ENCODE data around the gene BORCS5. TPM values are rescaled to one million over a fixed set of nuclear protein-coding genes. Genes with fewer than 3 reads are reported as not detected.
A peak's percentile ranks its signal among the peaks of the same experiment; 100 is the strongest.

BORCS5 gene
- total RNA-seq, 2 donors from 2014 or later, result 15.2 to 26.1 TPM

- Mint-ChIP-seq H3K27ac (peak overlapping the region; percentile 0), H3K36me3 (ENCODE audit: low read depth) (no peaks in the 10 kb centered on the region), H3K9me3 (peaks cover 6% of the 10 kb centered on the region), H3K27me3 (ENCODE audit: insufficient read depth) (no peaks in the 10 kb centered on the region), H3K4me1 (peaks cover 11% of the 10 kb centered on the region), H3K4me3 (no peak overlapping the region)
- Histone ChIP-seq H3K4me1 (ENCODE audit: control insufficient read depth, insufficient read depth, low read length) (no peaks in the 10 kb centered on the region), H3K4me3 (ENCODE audit: low read length) (no peak overlapping the region), H3K9me3 (ENCODE audit: control insufficient read depth, low read length) (no peaks in the 10 kb centered on the region), H3K27me3 (ENCODE audit: control insufficient read depth, insufficient read depth, low read length, poor library complexity, severe bottlenecking) (no peaks in the 10 kb centered on the region), H3K9ac (ENCODE audit: extremely low read depth, low read length, poor library complexity, severe bottlenecking) (no peak overlapping the region), H3K27ac (ENCODE audit: low read depth, low read length) (peak overlapping the region; percentile 72), H3K36me3 (ENCODE audit: control insufficient read depth, insufficient read depth, low read length) (no peaks in the 10 kb centered on the region)
- 65 to 78% methylated on average over 5 to 9 of the region's 9 CpGs for WGBS, 2 experiments (ENCODE audit: insufficient coverage in 1 of 2, insufficient read length in 1 of 2)
- DNase-seq, result no peak
- TF ChIP-seq CTCF (conservative IDR thresholded peaks at IDR 0.05), result no peak
Measured at GRCh38 chr12:12319451-12320183, 37.3 kb upstream of the BORCS5 start.

DNA sequence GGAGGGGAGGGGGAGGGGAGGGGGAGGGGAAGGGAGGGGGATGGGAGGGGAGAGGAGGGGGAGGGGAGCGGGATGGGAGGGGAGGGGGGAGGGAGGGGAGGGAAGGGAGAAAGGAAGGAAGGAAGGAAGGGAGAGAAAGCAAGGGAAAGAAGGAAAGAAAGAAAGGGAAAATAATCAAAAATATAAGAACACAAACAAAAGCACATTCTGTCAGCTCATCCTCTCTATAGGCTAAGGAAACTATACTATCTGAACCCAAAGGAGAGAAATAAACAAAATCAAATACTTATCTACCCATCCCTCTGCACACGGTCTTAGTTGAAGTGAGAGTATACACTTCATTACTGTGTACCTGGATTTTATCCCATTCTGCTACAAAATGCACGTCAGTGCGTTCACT, 33.8 kb upstream of the BORCS5 start:
- H3K27me3 Mint-ChIP-seq (ENCODE audit: insufficient read depth), result no peaks in the 10 kb centered on the region
- H3K4me1 Mint-ChIP-seq, result peaks cover 14% of the 10 kb centered on the region
- no peak overlapping the region for H3K4me3 Mint-ChIP-seq
- Histone ChIP-seq H3K27ac (ENCODE audit: low read depth, low read length) (no peak overlapping the region), H3K9ac (ENCODE audit: extremely low read depth, low read length, poor library complexity, severe bottlenecking) (no peak overlapping the region), H3K36me3 (ENCODE audit: control insufficient read depth, insufficient read depth, low read length) (no peaks in the 10 kb centered on the region), H3K4me3 (ENCODE audit: low read length) (no peak overlapping the region), H3K9me3 (ENCODE audit: control insufficient read depth, low read length) (no peaks in the 10 kb centered on the region), H3K27me3 (ENCODE audit: control insufficient read depth, insufficient read depth, low read length, poor library complexity, severe bottlenecking) (no peaks in the 10 kb centered on the region), H3K4me1 (ENCODE audit: control insufficient read depth, insufficient read depth, low read length) (no peaks in the 10 kb centered on the region)
- DNase-seq, result no peak
- no peak for TF ChIP-seq CTCF (conservative IDR thresholded peaks at IDR 0.05)
- H3K9me3 Mint-ChIP-seq, result peaks cover 6% of the 10 kb centered on the region
- H3K36me3 Mint-ChIP-seq (ENCODE audit: low read depth), result no peaks in the 10 kb centered on the region
- H3K27ac Mint-ChIP-seq, result no peak overlapping the region
- WGBS, 2 experiments (ENCODE audit: insufficient coverage in 1 of 2, insufficient read length in 1 of 2), result 40 to 85% methylated on average over 1 to 3 of the region's 4 CpGs

DNA sequence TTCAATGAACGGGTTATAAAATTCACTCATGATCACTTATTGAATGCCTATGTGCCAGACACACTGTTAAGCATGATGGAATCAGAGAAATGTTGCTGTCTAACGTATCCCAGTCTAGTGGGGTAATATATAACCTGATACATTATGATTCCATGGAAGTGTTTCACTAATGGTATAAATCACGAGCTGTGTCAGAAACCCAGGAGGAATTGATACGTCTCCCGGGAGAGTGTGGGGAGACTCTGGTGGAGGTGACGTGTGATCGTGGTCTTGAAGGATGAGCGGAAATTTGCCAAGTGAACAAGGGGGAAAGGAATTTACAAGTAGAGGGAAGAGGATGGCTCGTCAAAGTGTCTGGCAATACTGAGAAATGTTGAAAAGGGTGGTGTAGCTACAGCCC, 33.3 kb upstream of the BORCS5 start:
- no peaks in the 10 kb centered on the region for H3K36me3 Mint-ChIP-seq (ENCODE audit: low read depth)
- Histone ChIP-seq H3K9ac (ENCODE audit: extremely low read depth, low read length, poor library complexity, severe bottlenecking) (no peak overlapping the region), H3K36me3 (ENCODE audit: control insufficient read depth, insufficient read depth, low read length) (no peaks in the 10 kb centered on the region), H3K9me3 (ENCODE audit: control insufficient read depth, low read length) (no peaks in the 10 kb centered on the region), H3K27ac (ENCODE audit: low read depth, low read length) (no peak overlapping the region), H3K27me3 (ENCODE audit: control insufficient read depth, insufficient read depth, low read length, poor library complexity, severe bottlenecking) (no peaks in the 10 kb centered on the region), H3K4me3 (ENCODE audit: low read length) (no peak overlapping the region), H3K4me1 (ENCODE audit: control insufficient read depth, insufficient read depth, low read length) (no peaks in the 10 kb centered on the region)
- H3K4me1 Mint-ChIP-seq, result peaks cover 14% of the 10 kb centered on the region
- TF ChIP-seq CTCF (conservative IDR thresholded peaks at IDR 0.05), result no peak
- H3K27ac Mint-ChIP-seq, result no peak overlapping the region
- H3K27me3 Mint-ChIP-seq (ENCODE audit: insufficient read depth), result no peaks in the 10 kb centered on the region
- H3K9me3 Mint-ChIP-seq, result peaks cover 6% of the 10 kb centered on the region
- no peak for DNase-seq
- 92 to 95% methylated on average over 8 to 9 of the region's 9 CpGs for WGBS, 2 experiments (ENCODE audit: insufficient coverage in 1 of 2, insufficient read length in 1 of 2)
- H3K4me3 Mint-ChIP-seq, result no peak overlapping the region
